Nephron progenitor cell (in vitro differentiated cells): ENCODE data around the gene TREML2.

Source experiments
- DNase-seq: peaks from one replicate; pipeline ENCODE4 v3.0.0; 2021
- H3K27ac Mint-ChIP-seq: 2 replicates; pipeline ENCODE4 v1.8.0; 2021; ENCODE audit warnings: mild to moderate bottlenecking, moderate library complexity, mixed read lengths
- H3K27me3 Mint-ChIP-seq: 2 replicates; pipeline ENCODE4 v1.8.0; 2021; ENCODE audit warnings: mild to moderate bottlenecking, low read depth, mixed read lengths; ENCODE audit not compliant: poor library complexity
- H3K36me3 Mint-ChIP-seq: 2 replicates; pipeline ENCODE4 v1.8.0; 2021; ENCODE audit warnings: low read depth, mixed read lengths
- H3K4me1 Mint-ChIP-seq: 2 replicates; pipeline ENCODE4 v1.8.0; 2021; ENCODE audit warnings: mixed read lengths
- H3K4me3 Mint-ChIP-seq: 2 replicates; pipeline ENCODE4 v1.8.0; 2021; ENCODE audit warnings: mild to moderate bottlenecking, moderate library complexity, mixed read lengths
- H3K9me3 Mint-ChIP-seq: 2 replicates; pipeline ENCODE4 v1.8.0; 2021; ENCODE audit warnings: mild to moderate bottlenecking, moderate library complexity, mixed read lengths
- TF ChIP-seq, protein P1 (sequence below): fragments of 200-600 bp; sonication (generic); IDR thresholded peaks from 2 replicates; pipeline ENCODE4 v1.5.0; 2021; ENCODE audit warnings: antibody characterized with exemption

Gene TREML2

DNA sequence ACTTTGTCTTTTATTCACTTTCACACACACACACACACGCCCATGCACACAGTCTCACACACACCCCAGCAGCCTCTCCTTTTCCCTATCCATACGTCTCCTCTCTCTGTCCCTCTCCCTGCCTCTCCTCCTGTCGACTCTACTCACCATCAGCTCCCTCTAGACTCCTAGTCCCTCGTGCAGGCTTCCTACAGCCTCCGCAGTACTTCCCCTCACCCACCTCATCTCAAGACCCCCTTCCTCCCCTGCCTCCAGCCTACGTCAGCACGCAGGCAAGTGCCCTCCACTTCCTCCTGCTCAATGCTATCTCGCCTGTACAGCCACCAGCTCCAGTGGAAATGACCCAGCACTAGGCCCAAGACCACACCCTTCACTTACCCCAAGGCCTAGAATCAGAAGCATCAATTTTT lies 820 bp upstream of the TREML2 start:
- Mint-ChIP-seq H3K4me3 (no peak overlapping the region), H3K4me1 (peaks cover 8% of the 10 kb centered on the region), H3K36me3 (no peaks in the 10 kb centered on the region), H3K9me3 (peaks cover under 1% of the 10 kb centered on the region), H3K27ac (no peak overlapping the region), H3K27me3 (peaks cover 8% of the 10 kb centered on the region)
- TF ChIP-seq, protein P1, sequence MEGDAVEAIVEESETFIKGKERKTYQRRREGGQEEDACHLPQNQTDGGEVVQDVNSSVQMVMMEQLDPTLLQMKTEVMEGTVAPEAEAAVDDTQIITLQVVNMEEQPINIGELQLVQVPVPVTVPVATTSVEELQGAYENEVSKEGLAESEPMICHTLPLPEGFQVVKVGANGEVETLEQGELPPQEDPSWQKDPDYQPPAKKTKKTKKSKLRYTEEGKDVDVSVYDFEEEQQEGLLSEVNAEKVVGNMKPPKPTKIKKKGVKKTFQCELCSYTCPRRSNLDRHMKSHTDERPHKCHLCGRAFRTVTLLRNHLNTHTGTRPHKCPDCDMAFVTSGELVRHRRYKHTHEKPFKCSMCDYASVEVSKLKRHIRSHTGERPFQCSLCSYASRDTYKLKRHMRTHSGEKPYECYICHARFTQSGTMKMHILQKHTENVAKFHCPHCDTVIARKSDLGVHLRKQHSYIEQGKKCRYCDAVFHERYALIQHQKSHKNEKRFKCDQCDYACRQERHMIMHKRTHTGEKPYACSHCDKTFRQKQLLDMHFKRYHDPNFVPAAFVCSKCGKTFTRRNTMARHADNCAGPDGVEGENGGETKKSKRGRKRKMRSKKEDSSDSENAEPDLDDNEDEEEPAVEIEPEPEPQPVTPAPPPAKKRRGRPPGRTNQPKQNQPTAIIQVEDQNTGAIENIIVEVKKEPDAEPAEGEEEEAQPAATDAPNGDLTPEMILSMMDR = no peak
- no peak for DNase-seq

DNA sequence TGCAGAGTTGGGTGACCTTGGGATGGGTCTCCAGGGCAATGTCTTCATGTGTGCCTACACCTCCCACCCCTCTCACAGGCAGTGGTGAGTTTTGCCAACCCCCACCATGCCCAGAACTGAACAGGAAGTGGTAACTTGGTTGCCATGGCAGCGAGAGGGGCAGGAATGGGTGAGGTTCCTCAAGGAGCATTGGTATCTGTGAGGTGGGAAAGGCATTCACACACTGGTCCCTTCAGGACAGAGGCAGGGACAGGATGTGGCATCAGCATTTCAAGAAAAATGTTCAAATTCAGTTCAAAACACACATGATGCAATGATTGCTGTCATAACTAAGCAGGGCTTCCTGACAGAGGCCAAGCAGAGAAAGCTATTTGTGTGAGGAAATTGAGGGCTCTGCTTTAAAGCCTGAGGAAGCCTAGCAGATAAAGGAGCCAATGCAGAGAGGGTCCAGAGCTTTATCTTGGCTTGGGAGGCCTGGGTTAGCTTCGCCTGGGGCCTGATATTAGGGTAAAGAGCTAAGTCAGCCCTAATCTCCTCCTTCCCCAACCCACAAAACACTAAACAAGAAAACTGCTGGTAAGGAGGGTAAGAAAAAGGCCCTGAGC lies 551 bp downstream of the TREML2 start:
- Mint-ChIP-seq H3K4me1 (peaks cover 8% of the 10 kb centered on the region), H3K9me3 (no peaks in the 10 kb centered on the region), H3K36me3 (no peaks in the 10 kb centered on the region), H3K27ac (no peak overlapping the region), H3K4me3 (no peak overlapping the region), H3K27me3 (peaks cover 20% of the 10 kb centered on the region)
- TF ChIP-seq, protein P1 = no peak
- no peak for DNase-seq

DNA sequence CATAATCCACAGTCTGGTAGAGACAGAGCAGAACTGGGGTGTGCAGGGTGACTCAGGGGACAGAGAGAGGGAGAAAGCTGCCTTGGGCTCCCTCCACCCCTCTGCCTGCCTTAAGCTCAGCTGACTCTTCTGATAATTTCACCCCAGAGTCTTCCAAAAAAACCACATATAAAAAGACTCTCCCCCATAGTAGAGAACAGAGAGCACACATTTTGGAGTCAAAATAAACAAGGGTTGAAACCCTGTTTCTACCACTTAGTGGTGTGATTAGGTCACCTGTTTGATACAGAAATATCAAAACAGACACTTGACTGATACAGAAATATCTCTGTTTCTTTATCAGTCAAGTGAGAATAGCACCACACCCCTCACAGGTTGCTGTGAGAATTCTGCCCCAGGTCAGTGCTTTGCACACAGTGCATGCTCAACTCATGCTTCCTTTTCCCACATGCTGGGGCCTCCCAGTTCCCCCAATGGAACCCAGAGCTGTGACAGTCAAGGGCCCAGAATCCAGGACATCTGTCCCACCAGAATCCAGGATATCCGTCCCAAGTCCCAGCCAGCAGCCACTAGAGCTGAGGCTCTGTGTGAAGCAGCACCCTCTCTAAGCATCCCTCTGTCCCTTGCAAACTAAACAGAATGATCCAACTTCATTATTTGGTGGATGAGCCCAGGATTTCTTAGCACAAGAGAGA lies 1.2 kb downstream of the TREML2 start:
- DNase-seq = no peak
- TF ChIP-seq, protein P1 = no peak
- Mint-ChIP-seq H3K27me3 (peaks cover 27% of the 10 kb centered on the region), H3K4me1 (peaks cover 8% of the 10 kb centered on the region), H3K27ac (no peak overlapping the region), H3K4me3 (no peak overlapping the region), H3K36me3 (no peaks in the 10 kb centered on the region), H3K9me3 (no peaks in the 10 kb centered on the region)

DNA sequence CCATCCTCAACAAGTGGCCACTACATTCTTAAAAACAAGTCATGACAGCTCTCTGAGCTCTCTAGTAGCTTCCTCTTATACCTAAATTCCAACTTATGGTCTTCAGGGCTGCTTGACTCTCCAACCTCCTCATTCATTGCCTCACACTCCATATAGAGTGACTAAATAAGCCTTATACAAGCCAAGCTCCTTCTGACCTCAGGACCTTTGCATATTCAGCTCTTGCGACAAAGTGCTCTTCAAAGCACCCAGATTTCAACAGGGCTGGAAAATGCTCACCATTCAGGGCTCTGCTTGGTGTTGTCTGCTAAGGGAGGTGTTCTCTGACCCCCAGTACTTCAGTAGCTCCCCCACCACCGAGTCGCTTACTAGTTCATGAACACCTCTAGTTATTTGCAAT lies 3.7 kb downstream of the TREML2 start:
- H3K27me3 Mint-ChIP-seq = peaks cover 43% of the 10 kb centered on the region
- peaks cover 8% of the 10 kb centered on the region for H3K4me1 Mint-ChIP-seq
- no peak overlapping the region for H3K4me3 Mint-ChIP-seq
- H3K27ac Mint-ChIP-seq = no peak overlapping the region
- no peak for DNase-seq
- H3K9me3 Mint-ChIP-seq = no peaks in the 10 kb centered on the region
- TF ChIP-seq, protein P1 = no peak
- no peaks in the 10 kb centered on the region for H3K36me3 Mint-ChIP-seq

DNA sequence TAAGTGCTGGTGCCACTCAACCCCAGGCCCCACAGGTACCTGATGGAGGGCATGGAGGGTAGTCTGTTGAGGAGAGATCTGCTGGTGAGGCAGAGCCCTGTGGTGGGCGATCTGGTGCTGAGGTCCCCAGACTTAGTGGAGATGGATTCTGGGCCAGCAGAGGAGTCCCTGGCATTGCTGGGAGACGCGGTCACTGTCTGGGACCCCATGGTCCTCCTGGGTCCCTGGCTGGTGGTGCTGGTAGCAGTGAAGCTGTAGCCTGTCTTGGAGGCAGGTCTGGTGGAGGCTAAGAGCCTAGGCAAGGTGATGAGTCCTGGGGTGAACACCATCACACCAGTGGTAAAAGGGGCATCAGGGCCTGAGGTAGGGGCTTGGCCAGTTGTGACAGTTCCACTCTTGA lies 6.6 kb downstream of the TREML2 start:
- H3K4me1 Mint-ChIP-seq = no peaks in the 10 kb centered on the region

More for the DNA sequence above, 6.6 kb downstream of the TREML2 start:
- H3K9me3 Mint-ChIP-seq = peaks cover 13% of the 10 kb centered on the region
- H3K27me3 Mint-ChIP-seq = peaks cover 59% of the 10 kb centered on the region
- no peaks in the 10 kb centered on the region for H3K36me3 Mint-ChIP-seq
- H3K4me3 Mint-ChIP-seq = no peak overlapping the region
- TF ChIP-seq, protein P1 = no peak
- DNase-seq = no peak
- no peak overlapping the region for H3K27ac Mint-ChIP-seq
